HL-60 (cell line): ENCODE measurements around the gene EBF3.

ENCODE experiments used
- CTCF ChIP-seq: IDR thresholded peaks from one replicate; pipeline ENCODE4 v1.5.1; 2011; ENCODE audit warnings: low read length, control low read depth, inconsistent platforms; ENCODE audit not compliant: insufficient read depth
- POLR2AphosphoS5 ChIP-seq: IDR thresholded peaks from 2 replicates; pipeline ENCODE4 v1.6.1; 2012; ENCODE audit warnings: low read depth
- REST ChIP-seq: IDR thresholded peaks from 2 replicates; pipeline ENCODE4 v1.6.1; 2012; ENCODE audit warnings: low read depth; ENCODE audit not compliant: insufficient replicate concordance

DNA sequence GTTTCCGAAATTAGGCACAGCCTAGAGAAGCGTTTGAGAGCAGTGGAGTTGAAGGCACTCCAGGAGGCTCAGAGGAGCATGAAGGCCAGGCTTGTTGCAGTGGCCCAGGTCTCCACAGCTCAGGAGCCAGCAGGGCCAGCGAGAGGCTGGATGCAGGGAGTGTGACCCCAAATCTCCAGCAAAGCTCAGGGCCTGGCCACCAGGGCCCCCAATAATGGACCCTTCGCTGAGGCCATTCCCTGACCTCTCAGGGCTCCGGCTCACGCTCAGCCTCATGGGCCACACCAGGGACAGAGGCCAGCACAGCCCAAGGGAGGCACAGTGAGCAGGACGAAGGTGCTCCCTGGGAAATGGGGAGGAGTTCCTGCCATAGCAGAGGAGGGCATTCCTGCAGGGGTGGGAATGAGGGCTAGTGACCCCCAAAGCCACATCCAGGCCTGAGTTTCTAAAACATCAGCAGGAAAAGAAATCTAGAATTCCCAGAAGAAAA is 47.5 kb downstream of the EBF3 start:
- TF ChIP-seq POLR2AphosphoS5: no peak
- no peak for TF ChIP-seq CTCF
- TF ChIP-seq REST: no peak
